B cell (primary cell): Measurements from ENCODE around the gene HS3ST2. TPM values are rescaled to one million over a fixed set of nuclear protein-coding genes. Genes with fewer than 3 reads are reported as not detected.

ENCODE experiments used
- ATAC-seq: fragments of 200-7000 bp; cut with Tn5 transposase; one replicate; pipeline ENCODE4 v1.10.0; 2021; ENCODE audit warnings: low read depth, mild to moderate bottlenecking, moderate number of reproducible peaks, moderate library complexity
- CTCF ChIA-PET: fragments of 350-600 bp; sonication (Branson Sonifier 250); formaldehyde crosslinking; loops from one replicate; lab custom pipeline; 2021; ENCODE audit warnings: antibody characterized with exemption, inconsistent platforms; lab: Charles Lee
- POLR2A ChIA-PET: fragments of 350-600 bp; sonication (Branson Sonifier 250); formaldehyde crosslinking; loops from one replicate; lab custom pipeline; 2021; ENCODE audit warnings: antibody characterized with exemption; lab: Charles Lee
- DNase-seq: peaks from one replicate; pipeline ENCODE4 v3.0.0; 2013
- H2AFZ ChIP-seq: 2 replicates; pipeline ENCODE4 v1.6.1; 2012; ENCODE audit warnings: mild to moderate bottlenecking, low read depth, low read length; ENCODE audit not compliant: insufficient read depth, poor library complexity, severe bottlenecking
- H3K27ac ChIP-seq, 2 donors: 1 replicate in 1 of 2; 2 replicates in 1 of 2; pipeline ENCODE4 v1.5.1; 2012 to 2013; ENCODE audit warnings: low read length in 2 of 2, mild to moderate bottlenecking in 2 of 2, moderate library complexity in 1 of 2
- H3K27me3 ChIP-seq, 4 experiments: fragments of 200-600 bp in 1 of 4; sonication (generic) in 1 of 4; replicated peaks in 1 of 4; 1 replicate in 2 of 4; 2 replicates in 2 of 4; pipeline versions ENCODE4 v1.6.1 to v1.7.0; 2013 to 2016; ENCODE audit warnings: low read length in 3 of 4, mild to moderate bottlenecking in 2 of 4, mixed read lengths in 1 of 4, moderate library complexity in 1 of 4; ENCODE audit not compliant: insufficient read depth in 4 of 4, control insufficient read depth in 3 of 4; ENCODE audit errors: control extremely low read depth in 1 of 4
- H3K36me3 ChIP-seq, 2 experiments: replicated peaks in 1 of 2; 1 replicate in 1 of 2; 2 replicates in 1 of 2; pipeline versions ENCODE4 v1.6.1 to v1.7.1; 2013; ENCODE audit warnings: low read length in 1 of 2; ENCODE audit not compliant: insufficient read depth in 2 of 2, control insufficient read depth in 1 of 2; ENCODE audit errors: control extremely low read depth in 1 of 2, extremely low read depth in 1 of 2
- H3K4me1 ChIP-seq, 2 donors: fragments of 200-600 bp in 1 of 2; sonication (generic) in 1 of 2; 1 replicate in 1 of 2; 2 replicates in 1 of 2; pipeline versions ENCODE4 v1.5.1 to v1.6.1; 2013 to 2017; ENCODE audit warnings: low read length in 2 of 2; ENCODE audit not compliant: control insufficient read depth in 2 of 2, insufficient read depth in 2 of 2
- H3K4me2 ChIP-seq: replicated peaks from 2 replicates; pipeline ENCODE3; 2012; ENCODE audit warnings: mild to moderate bottlenecking, low read depth, low read length; ENCODE audit not compliant: poor library complexity, severe bottlenecking
- H3K4me3 ChIP-seq, 5 experiments: fragments of 200-600 bp in 1 of 5; sonication (generic) in 1 of 5; 1 replicate in 3 of 5; 2 replicates in 2 of 5; pipeline versions ENCODE4 v1.5.1 to v1.7.0; 2011 to 2016; ENCODE audit warnings: low read length in 4 of 5, mild to moderate bottlenecking in 4 of 5, low read depth in 2 of 5, control low read depth in 1 of 5, moderate library complexity in 1 of 5; ENCODE audit not compliant: insufficient read depth in 1 of 5; ENCODE audit errors: control extremely low read depth in 1 of 5, extremely low read depth in 1 of 5
- H3K79me2 ChIP-seq: fragments of 200-600 bp; sonication (generic); one replicate; pipeline ENCODE4 v1.6.0; 2016; ENCODE audit warnings: low read length; ENCODE audit not compliant: control insufficient read depth, insufficient read depth
- H3K9ac ChIP-seq: fragments of 200-600 bp; sonication (generic); 2 replicates; pipeline ENCODE4 v1.6.1; 2017; ENCODE audit warnings: mild to moderate bottlenecking, low read length, moderate library complexity
- H3K9me3 ChIP-seq, 3 donors: one replicate each; pipeline versions ENCODE4 v1.6.1 to v1.7.1; 2013; ENCODE audit warnings: low read length in 2 of 3; ENCODE audit not compliant: control insufficient read depth in 2 of 3, insufficient read depth in 1 of 3; ENCODE audit errors: control extremely low read depth in 1 of 3
- H4K20me1 ChIP-seq: 2 replicates; pipeline ENCODE4 v1.6.0; 2012; ENCODE audit warnings: mild to moderate bottlenecking, low read length; ENCODE audit not compliant: insufficient read depth, control insufficient read depth, poor library complexity, severe bottlenecking
- H3K27ac Mint-ChIP-seq: one replicate; pipeline ENCODE4 v1.8.0; 2021; ENCODE audit warnings: mixed read lengths
- H3K27me3 Mint-ChIP-seq: one replicate; pipeline ENCODE4 v1.8.0; 2021; ENCODE audit warnings: mixed read lengths
- H3K4me1 Mint-ChIP-seq: one replicate; pipeline ENCODE4 v1.8.0; 2021; ENCODE audit warnings: mixed read lengths
- H3K4me3 Mint-ChIP-seq: one replicate; pipeline ENCODE4 v1.8.0; 2021; ENCODE audit warnings: mixed read lengths
- H3K9me3 Mint-ChIP-seq: one replicate; pipeline ENCODE4 v1.8.0; 2022; ENCODE audit warnings: mixed read lengths; ENCODE audit not compliant: insufficient read depth
- CTCF ChIP-seq: fragments of 200-600 bp; IDR thresholded peaks from one replicate; pipeline ENCODE4 v1.8.0; 2022; ENCODE audit warnings: antibody characterized with exemption, mild to moderate bottlenecking
- EZH2 ChIP-seq: IDR thresholded peaks from 2 replicates; pipeline ENCODE4 v1.6.1; 2012; ENCODE audit warnings: borderline replicate concordance, low read depth, mild to moderate bottlenecking, moderate library complexity, low read length; ENCODE audit not compliant: insufficient read depth, poor library complexity, severe bottlenecking
- WGBS: methylation state at CpG from one replicate; pipeline ENCODE4 v1.1.5; 2013; ENCODE audit warnings: missing lambda C conversion rate; ENCODE audit not compliant: insufficient coverage; 5-methylcytosine and 5-hydroxymethylcytosine counted together
- intact Hi-C: fragments of 100-400 bp; cut with micrococcal nuclease; formaldehyde crosslinking; loops from one replicate; pipeline ENCODE4 v1.10.0; 2022
- polyA plus RNA-seq: library from polyadenylated mRNA; depleted of rRNA; stranded (reverse); fragments of >200 nt; gene quantifications from 2 replicates; pipeline ENCODE4 v1.2.3, GENCODE V29; 2012
- total RNA-seq, 2 donors: library from RNA; stranded (reverse); fragments of 120-200 nt in 1 of 2; gene quantifications; 1 replicate in 1 of 2; 2 replicates in 1 of 2; pipeline versions ENCODE4 v1.2.3 to v1.2.4, GENCODE V29; 2013 to 2022

HS3ST2 gene
- total and polyA plus RNA-seq, 2 donors (not counting 1 experiment from before 2014, with no cell fraction given) = not detected

GRCh38 chr16:22882981-22883380, 69.0 kb downstream of the HS3ST2 start:
- Histone ChIP-seq H3K9me3 (peaks cover 0 to 3% (median 0%) of the 10 kb centered on the region in 3 donors), H3K27me3 (peaks cover 0 to 4% (median under 1%) of the 10 kb centered on the region in 4 experiments), H3K9ac (no peak overlapping the region), H3K79me2 (no peaks in the 10 kb centered on the region), H3K27ac (no peak overlapping the region), H3K4me1 (no peaks in the 10 kb centered on the region), H3K36me3 (no peaks in the 10 kb centered on the region), H3K4me3 (no peak overlapping the region), H4K20me1 (no peaks in the 10 kb centered on the region), H3K4me2 (no peak overlapping the region), H2AFZ (no peak overlapping the region)
- Mint-ChIP-seq H3K27me3 (peaks cover 16% of the 10 kb centered on the region), H3K4me3 (no peak overlapping the region), H3K27ac (no peak overlapping the region), H3K4me1 (no peaks in the 10 kb centered on the region), H3K9me3 (no peaks in the 10 kb centered on the region)
- ATAC-seq (no peak), DNase-seq (no peak)
- TF ChIP-seq EZH2 (no peak), CTCF (no peak)
- ChIA-PET POLR2A (no interaction called here), CTCF (interaction anchor here (0.7 kb wide), 1 partner anchor 13 kb away, joined by 3 read pairs; no protein-coding TSS in a partner anchor)
- intact Hi-C loops = no loop called here

- TF ChIP-seq EZH2 (no peak), CTCF (no peak)
- 88% methylated on average over 2 of the region's 3 CpGs for WGBS
- no peak overlapping the region for H3K4me3 Mint-ChIP-seq
- intact Hi-C loops = no loop called here
- H3K27ac Mint-ChIP-seq = no peak overlapping the region
- Histone ChIP-seq H3K4me1 (no peaks in the 10 kb centered on the region), H3K36me3 (no peaks in the 10 kb centered on the region), H3K79me2 (no peaks in the 10 kb centered on the region), H2AFZ (no peak overlapping the region), H3K4me2 (no peak overlapping the region), H4K20me1 (no peaks in the 10 kb centered on the region), H3K4me3 (no peak overlapping the region), H3K9ac (no peak overlapping the region), H3K27ac (no peak overlapping the region), H3K27me3 (peaks cover 0 to 3% (median 1%) of the 10 kb centered on the region in 4 experiments), H3K9me3 (no peaks in the 10 kb centered on the region)
- no peak for DNase-seq
- H3K4me1 Mint-ChIP-seq = no peaks in the 10 kb centered on the region
- ChIA-PET CTCF (no interaction called here), POLR2A (no interaction called here)
- peaks cover 10% of the 10 kb centered on the region for H3K27me3 Mint-ChIP-seq
- ATAC-seq = no peak
- no peaks in the 10 kb centered on the region for H3K9me3 Mint-ChIP-seq
Measured at GRCh38 chr16:22885951-22886350, 72.0 kb downstream of the HS3ST2 start.
